Brain microvascular endothelial cell (primary cell): Measurements from ENCODE around the gene NBPF3.
A peak's percentile ranks its signal among the peaks of the same experiment; 100 is the strongest.

Experiments
- DNase-seq: peaks from one replicate; pipeline ENCODE4 v3.0.0-alpha.2; 2020
- H3K27ac ChIP-seq: fragments of 250-450 bp; sonication (Bioruptor Pico); 2 replicates; pipeline ENCODE4 v1.5.1; 2020; ENCODE audit warnings: mild to moderate bottlenecking, moderate library complexity
- H3K27me3 ChIP-seq: fragments of 250-450 bp; sonication (Bioruptor Pico); replicated peaks from 2 replicates; pipeline ENCODE4 v1.5.1; 2020; ENCODE audit warnings: mild to moderate bottlenecking
- H3K36me3 ChIP-seq: fragments of 250-450 bp; sonication (Bioruptor Pico); replicated peaks from 2 replicates; pipeline ENCODE4 v1.5.1; 2020; ENCODE audit warnings: mild to moderate bottlenecking
- H3K4me3 ChIP-seq: 2 replicates; pipeline ENCODE4 v1.5.1; 2011; ENCODE audit warnings: low read depth, mild to moderate bottlenecking, control low read depth, low read length, moderate library complexity
- in situ Hi-C: cut with HindIII; loops from 2 replicates; pipeline ENCODE4 v1.10.0; 2017; ENCODE audit warnings: low sequenced_read_pairs, low pct_ligation_motif_present
- TF ChIP-seq, protein P1 (sequence below): IDR thresholded peaks from 2 replicates; pipeline ENCODE4 v1.5.1; 2011; ENCODE audit warnings: low read depth, mild to moderate bottlenecking, moderate library complexity, low read length, control low read depth, inconsistent platforms; ENCODE audit errors: missing control alignments

The NBPF3 gene

DNA sequence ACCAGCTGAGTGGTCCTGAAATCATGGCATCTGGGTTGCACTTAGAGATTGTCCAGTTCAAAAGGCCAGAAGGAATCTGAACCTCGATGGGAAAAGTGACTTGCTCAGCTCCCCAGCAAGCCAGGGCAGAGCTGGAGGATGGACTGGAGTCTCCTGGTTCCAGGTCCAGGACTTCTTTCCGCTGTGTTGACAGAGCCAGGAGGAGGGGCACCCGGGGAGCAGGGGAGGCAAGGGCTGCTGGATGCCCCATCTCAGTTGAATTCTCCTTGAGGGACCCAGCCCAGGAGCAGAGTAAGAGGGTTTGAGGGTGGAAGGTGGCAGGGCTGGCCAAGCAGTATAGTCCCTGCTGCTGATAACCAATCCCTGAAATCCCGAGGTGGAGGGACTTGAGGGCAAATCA lies 66.9 kb downstream of the NBPF3 start:
- no peak overlapping the region for H3K4me3 ChIP-seq
- in situ Hi-C loops, result no loop called here
- peaks cover 7% of the 10 kb centered on the region for H3K27me3 ChIP-seq
- H3K27ac ChIP-seq, result no peak overlapping the region
- DNase-seq, result no peak
- H3K36me3 ChIP-seq, result no peaks in the 10 kb centered on the region
- TF ChIP-seq, protein P1, sequence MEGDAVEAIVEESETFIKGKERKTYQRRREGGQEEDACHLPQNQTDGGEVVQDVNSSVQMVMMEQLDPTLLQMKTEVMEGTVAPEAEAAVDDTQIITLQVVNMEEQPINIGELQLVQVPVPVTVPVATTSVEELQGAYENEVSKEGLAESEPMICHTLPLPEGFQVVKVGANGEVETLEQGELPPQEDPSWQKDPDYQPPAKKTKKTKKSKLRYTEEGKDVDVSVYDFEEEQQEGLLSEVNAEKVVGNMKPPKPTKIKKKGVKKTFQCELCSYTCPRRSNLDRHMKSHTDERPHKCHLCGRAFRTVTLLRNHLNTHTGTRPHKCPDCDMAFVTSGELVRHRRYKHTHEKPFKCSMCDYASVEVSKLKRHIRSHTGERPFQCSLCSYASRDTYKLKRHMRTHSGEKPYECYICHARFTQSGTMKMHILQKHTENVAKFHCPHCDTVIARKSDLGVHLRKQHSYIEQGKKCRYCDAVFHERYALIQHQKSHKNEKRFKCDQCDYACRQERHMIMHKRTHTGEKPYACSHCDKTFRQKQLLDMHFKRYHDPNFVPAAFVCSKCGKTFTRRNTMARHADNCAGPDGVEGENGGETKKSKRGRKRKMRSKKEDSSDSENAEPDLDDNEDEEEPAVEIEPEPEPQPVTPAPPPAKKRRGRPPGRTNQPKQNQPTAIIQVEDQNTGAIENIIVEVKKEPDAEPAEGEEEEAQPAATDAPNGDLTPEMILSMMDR, result no peak

DNA sequence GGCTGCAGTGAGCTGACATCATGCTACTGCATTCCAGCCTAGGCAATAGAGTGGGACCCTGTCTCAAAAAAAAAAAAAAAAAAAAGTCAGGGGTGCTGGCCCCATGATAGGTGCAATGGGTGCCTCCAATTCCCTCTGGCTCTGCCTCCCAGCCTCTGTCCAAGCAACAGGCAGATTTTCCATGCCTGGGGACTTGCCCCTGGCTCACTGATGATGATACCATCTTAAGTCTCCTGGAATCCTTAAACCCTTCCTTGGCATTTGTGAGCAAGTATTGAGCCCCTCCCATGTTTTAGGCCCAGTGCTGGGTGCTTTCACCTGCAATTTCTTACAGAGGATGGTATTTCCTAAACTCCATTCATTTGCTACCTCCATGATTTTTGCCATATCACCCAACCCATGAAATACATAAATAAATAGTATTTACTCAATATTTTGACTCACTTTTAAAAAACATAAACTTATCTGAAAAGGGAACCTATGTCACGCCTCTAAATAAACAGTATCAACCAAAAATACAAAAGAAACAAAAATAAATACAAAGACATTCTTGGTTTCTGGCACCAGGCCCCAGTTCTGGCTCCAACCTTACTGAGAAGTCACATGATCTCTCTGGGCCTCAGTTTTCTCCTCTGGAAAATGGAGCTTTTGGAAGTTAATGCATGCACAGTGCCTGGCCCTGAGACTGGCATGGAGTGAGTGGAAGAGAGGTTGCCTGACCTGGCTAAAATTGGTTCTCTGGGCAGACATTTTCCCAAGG lies 67.8 kb downstream of the NBPF3 start:
- H3K27me3 ChIP-seq, result peaks cover 7% of the 10 kb centered on the region
- in situ Hi-C loops, result no loop called here
- TF ChIP-seq, protein P1, result no peak
- no peak overlapping the region for H3K27ac ChIP-seq
- no peak overlapping the region for H3K4me3 ChIP-seq
- no peaks in the 10 kb centered on the region for H3K36me3 ChIP-seq
- DNase-seq, result no peak

DNA sequence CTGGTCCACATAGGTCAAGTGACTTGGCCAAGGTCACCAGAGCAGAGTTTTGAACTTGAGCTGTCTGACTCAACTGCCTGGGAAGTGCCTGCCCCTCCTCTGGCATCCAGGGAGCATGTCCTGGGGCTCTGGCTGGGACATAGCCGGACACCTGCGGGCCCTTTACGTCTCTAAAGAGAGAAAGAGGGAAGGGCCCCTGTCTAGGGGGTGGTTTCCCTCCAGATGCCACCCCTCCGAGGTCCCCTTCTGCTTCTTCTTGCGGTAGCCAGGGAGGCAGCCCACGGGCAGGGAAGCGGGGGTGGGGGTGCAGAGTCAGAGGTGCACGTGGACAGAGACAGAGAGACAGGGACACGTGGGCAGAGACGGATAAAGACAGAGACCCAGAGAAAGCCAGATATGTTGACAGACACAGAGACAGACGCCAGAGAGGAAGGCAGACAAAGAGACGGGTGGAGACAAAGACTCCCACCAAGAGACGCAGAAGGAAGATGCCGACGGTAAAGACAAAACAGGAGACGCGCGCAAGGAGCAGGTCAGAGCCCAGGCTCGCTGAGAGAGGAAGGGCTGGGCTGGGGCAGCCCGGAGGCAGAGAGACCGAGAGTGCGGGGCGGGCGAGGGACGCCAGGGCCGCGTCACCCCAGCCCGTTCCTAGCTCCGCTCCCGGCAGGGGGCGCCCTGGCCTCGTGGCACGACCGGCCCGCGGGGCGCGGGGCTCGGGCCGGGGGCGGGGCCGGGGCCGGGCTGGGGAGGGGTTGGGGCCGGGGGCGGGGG lies 68.8 kb downstream of the NBPF3 start:
- Histone ChIP-seq H3K27ac (no peak overlapping the region), H3K36me3 (no peaks in the 10 kb centered on the region), H3K4me3 (peak overlapping the region; percentile 27), H3K27me3 (peaks cover 7% of the 10 kb centered on the region)
- TF ChIP-seq, protein P1, result peak; percentile 56
- in situ Hi-C loops, result no loop called here
- DNase-seq, result no peak

DNA sequence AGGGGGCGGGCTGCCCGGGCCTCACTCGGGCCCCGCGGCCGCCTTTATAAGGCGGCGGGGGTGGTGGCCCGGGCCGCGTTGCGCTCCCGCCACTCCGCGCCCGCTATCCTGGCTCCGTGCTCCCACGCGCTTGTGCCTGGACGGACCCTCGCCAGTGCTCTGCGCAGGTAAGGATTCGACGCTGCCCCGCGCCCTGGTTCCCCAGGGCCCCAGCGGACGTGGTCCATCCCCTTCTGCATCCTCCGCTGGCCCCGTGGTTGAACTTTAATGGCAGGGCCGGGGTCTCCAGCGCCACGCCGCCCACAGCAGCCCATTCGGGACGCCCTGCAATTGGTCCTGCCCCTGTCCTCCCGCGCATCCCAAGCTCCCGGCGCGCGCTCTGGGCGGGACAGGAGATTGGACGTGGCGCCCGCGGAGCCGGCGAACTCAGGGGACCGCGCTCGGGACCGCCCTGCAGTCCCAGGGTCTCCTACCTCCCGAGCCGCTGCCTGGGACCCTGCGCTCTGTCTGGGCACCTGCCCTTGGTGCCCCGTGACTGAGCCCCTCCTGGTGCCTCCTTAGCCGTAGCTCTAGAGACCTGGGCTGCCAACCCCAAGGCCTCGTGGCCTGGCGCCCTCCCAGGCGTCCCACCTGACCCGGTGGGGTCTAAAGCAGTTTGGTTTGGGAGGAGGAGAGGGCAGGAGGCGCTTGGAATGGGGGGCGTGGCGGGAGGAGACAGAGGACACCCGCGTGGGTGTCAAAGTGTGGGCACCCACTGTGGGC lies 69.6 kb downstream of the NBPF3 start, which contains the start of gene ALPL:
ALPL (plus strand) TSS at position 73 of the 762 bp plus-strand sequence. CDS start 44,659 bp downstream, outside the sequence.
- TF ChIP-seq, protein P1, result no peak
- Histone ChIP-seq H3K4me3 (peak within 1 kb of the TSS; percentile 31), H3K36me3 (no peaks in the 10 kb centered on the region), H3K27ac (no peak within 1 kb of the TSS), H3K27me3 (peaks cover 7% of the 10 kb centered on the region)
- no peak for DNase-seq
- in situ Hi-C loops, result no loop called here

DNA sequence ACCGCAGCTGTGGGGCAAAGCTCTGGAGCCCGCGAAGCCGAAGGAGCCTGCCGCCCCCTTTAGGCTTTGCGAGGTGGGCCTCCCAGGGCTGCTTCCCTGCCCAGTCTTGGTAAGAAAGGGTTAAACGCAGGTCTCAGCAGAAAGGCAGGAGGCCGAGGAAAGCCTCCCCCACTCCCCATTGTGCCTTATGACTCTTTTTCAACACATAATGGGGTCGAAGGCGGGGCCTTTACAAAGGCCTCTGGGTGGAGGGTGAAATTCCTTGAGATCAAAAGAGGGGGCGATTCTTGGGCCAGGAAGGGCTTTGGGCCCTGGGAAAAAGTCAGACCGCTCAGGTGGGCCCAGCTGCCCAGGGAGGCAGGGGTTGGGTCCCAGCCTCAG lies 70.2 kb downstream of the NBPF3 start:
- in situ Hi-C loops, result no loop called here
- TF ChIP-seq, protein P1, result no peak
- DNase-seq, result no peak
- no peak overlapping the region for H3K4me3 ChIP-seq
- H3K27ac ChIP-seq, result no peak overlapping the region
- H3K36me3 ChIP-seq, result no peaks in the 10 kb centered on the region
- peaks cover 7% of the 10 kb centered on the region for H3K27me3 ChIP-seq
